ENCODE results near the gene RNF41.

DNA sequence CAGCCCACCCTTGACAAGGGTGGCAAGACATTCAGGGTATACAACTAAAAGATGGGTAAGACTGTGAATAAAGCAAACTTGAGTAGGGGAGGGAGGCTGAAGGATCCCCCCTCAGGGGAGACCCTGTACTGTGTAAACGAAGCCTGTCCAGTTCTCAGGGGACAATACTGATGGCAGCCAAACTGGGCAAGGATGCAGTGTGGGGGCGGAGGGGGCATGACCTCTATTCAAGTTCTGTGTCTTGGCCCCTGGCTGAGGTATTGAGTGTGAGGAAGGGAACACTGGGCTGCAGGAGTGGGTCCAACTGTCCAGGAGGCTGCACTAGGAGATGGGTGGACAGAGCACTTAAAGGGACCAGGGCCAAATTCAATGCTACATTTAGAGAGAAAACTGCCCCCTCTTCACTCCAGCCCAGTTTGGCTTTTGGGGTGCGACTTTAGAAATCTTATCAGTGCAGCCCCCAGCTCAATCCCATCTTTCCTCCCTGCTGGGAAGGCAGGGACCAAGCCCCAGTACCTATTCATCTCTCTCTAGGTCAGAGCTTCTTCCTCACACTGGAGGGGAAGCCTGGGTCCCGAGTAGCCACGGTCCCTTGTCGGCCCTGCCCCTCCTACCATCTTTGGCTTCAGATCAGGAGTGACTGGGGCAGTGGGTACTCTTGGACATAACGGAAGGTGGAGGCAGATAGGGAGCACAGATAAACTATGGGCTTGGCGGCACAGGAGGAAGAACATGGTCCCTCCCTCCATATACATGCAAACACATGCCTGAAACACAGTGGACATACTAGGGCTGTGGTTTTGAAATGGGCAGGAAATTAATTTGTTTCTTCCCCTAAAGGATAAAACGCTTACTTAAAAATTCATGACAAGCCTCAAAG lies 19.9 kb upstream of the RNF41 start:
- TF ChIP-seq RARB (CRISPR knock-in tag; IDR thresholded peaks at IDR 0.05) (no peak), CSDC2 (CRISPR knock-in tag; IDR thresholded peaks at IDR 0.05) (no peak), BACH2 (CRISPR knock-in tag; IDR thresholded peaks at IDR 0.05; ENCODE audit: borderline replicate concordance) (no peak), ARNTL (CRISPR knock-in tag; IDR thresholded peaks at IDR 0.05; ENCODE audit: borderline replicate concordance, low read depth) (no peak), GLIS3 (CRISPR knock-in tag; IDR thresholded peaks at IDR 0.05) (no peak)
- TF ChIP-seq, protein P1, sequence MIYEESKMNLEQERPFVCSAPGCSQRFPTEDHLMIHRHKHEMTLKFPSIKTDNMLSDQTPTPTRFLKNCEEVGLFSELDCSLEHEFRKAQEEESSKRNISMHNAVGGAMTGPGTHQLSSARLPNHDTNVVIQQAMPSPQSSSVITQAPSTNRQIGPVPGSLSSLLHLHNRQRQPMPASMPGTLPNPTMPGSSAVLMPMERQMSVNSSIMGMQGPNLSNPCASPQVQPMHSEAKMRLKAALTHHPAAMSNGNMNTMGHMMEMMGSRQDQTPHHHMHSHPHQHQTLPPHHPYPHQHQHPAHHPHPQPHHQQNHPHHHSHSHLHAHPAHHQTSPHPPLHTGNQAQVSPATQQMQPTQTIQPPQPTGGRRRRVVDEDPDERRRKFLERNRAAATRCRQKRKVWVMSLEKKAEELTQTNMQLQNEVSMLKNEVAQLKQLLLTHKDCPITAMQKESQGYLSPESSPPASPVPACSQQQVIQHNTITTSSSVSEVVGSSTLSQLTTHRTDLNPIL (CRISPR knock-in tag; IDR thresholded peaks at IDR 0.05; ENCODE audit: low read depth) = no peak
